HG03439 (cell line): ENCODE measurements around the gene ULK4.
"Not testable (repeated sequence)": the region's sequence is repeated elsewhere in the genome, so short reads cannot be mapped to it uniquely, and the experiment has no call there.

ENCODE experiments used
- ATAC-seq: cut with Tn5 transposase; IDR thresholded peaks from one replicate; pipeline ENCODE4 v1.9.1; 2021; ENCODE audit warnings: mild to moderate bottlenecking, moderate library complexity; ENCODE audit not compliant: unreplicated experiment

ULK4 gene

GRCh38 chr3:41370765-41371535, 591.0 kb downstream of the ULK4 start:
- not testable (repeated sequence) for ATAC-seq

DNA sequence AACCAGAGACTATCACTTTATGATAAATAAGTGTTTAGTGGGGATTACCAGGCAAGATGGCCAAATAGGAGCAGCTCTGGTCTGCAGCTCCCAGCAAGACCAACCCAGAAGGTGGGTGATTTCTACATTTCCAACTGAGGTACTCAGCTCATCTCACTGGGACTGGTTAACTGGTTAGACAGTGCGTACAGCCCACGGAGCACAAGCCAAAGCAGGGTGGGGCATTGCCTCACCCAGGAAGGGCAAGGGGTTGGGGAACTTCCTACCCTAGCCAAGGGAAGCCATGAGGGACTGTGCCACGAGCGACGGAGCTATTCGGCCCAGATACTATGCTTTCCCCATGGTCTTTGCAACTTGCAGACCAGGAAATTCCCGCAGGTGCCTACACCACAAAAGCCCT, 591.6 kb downstream of the ULK4 start:
- no peak for ATAC-seq

GRCh38 chr3:41369838-41370237, 592.1 kb downstream of the ULK4 start:
- no peak for ATAC-seq

DNA sequence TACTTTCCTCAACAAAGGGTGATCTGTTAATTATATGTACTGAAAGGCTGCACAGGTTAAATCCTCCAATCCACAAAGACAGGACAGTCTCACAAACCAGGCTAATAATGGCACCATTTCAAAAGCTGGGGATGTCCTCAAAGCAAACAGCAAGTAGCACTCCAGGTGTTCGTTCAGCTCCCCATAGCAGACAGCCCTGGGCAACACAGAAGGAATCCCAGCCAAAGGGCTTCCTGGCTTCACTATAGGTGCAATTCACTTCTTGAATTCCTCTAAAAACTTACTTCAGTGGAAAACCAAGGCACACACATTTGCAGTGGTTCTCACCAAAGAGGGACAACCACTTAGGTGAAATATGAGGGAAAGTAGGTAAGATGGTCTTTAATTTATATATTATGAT, 595.9 kb downstream of the ULK4 start:
- no peak for ATAC-seq

DNA sequence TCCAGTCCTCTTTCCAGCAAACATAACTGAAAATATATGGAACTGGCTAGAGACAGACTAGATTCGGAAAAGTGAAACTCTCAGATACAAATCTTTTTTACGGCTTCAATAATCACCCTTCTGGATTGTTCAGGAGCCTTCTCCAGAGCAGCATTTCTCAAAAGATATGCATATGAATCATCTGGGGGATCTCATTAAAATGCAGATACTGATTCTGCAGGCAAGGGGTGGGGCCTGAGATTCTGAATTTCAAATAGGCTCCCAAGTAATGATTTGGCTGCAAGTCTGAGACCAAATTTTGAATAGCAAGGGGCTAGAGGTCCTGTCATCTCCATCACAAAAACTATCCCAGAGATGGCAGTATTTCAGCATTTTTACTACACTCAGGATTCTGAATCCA, 597.2 kb downstream of the ULK4 start:
- no peak for ATAC-seq

- no peak for ATAC-seq
These were observed 597.9 kb downstream of the ULK4 start for GRCh38 chr3:41363830-41364523.

- no peak for ATAC-seq
These were observed 599.0 kb downstream of the ULK4 start for GRCh38 chr3:41362638-41363559.

DNA sequence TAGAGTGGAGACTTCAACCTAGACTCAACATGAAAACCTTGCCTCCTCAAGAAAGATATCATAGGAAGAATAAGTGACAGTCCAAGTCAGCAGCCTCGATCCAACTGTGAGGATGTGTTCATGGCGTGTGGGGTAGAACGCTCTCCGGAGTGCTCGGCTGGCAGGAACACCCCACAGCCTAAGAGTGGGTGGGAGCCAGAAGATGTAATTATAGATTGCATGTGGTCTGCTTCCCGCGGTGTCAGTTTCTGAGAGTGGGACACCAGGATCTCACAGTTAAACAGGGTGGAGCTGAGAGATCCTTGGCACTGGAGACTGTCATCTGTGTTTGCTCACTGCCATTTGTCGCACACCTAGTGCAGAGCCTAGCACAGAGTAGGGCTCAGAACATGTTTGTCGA, 604.6 kb downstream of the ULK4 start:
- ATAC-seq = no peak

- ATAC-seq = no peak
These were observed 605.1 kb downstream of the ULK4 start for GRCh38 chr3:41356775-41357174.

DNA sequence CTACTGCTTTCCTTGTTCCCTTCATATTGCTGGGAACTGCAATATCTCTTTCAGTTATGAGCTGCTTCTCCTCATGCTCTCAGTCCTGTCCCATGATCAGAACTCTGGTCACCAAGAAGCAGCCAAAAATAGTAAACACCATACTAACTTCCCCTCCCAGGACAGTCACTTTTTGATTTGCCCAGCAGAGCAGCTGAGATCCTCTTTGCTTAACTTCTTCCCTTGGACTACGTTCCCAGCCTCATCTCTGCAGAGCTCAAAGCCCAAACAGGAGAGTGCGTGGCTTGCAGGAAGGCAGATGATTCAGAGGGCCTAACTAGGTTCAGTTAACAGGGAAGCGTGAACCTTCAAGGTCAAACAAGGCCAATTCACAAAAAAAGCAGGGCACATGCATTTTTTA, 609.4 kb downstream of the ULK4 start:
- no peak for ATAC-seq

DNA sequence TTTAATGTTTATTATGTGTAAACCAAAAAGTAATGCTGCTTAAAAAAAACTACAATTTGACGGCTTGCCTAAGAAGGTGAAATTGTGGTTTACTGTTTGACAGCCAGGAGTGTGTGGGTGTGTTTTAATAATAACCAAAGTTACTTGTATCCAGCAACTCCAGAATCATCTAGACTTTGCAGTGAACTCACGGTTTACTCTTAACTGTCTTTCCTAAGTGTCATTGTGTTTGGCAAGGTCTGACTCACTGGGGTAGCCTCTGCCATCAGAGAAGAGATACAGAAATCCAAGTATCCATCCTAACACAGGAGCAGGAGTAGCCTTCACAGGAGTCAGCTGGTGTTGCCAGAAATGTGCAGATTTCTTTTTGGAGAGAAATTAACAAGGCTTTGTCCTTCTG, 611.5 kb downstream of the ULK4 start:
- ATAC-seq = no peak

- no peak for ATAC-seq
These were observed 613.5 kb downstream of the ULK4 start for GRCh38 chr3:41348401-41348800.

- no peak for ATAC-seq
These were observed 615.1 kb downstream of the ULK4 start for GRCh38 chr3:41346698-41347270.

GRCh38 chr3:41345788-41346187, 616.1 kb downstream of the ULK4 start:
- no peak for ATAC-seq

DNA sequence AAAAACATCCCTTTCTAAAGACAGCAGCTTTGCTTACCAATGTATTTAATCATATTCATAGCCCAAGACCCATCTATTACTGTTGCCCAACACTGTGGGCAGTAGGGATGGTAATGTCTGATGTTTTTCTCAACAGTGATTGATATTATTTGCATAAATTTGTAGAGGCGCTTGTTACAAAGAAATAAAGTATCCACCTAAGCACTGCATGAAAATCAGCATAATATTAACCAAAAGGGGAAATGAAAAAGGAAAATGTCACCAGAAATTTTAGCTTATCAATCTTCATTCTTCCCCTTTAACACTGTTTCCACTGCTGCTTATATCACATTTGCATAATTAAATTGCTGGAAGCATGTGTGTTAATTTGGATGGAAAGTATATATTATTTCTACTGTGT, 622.1 kb downstream of the ULK4 start:
- no peak for ATAC-seq

GRCh38 chr3:41338276-41338675, 623.6 kb downstream of the ULK4 start:
- no peak for ATAC-seq

DNA sequence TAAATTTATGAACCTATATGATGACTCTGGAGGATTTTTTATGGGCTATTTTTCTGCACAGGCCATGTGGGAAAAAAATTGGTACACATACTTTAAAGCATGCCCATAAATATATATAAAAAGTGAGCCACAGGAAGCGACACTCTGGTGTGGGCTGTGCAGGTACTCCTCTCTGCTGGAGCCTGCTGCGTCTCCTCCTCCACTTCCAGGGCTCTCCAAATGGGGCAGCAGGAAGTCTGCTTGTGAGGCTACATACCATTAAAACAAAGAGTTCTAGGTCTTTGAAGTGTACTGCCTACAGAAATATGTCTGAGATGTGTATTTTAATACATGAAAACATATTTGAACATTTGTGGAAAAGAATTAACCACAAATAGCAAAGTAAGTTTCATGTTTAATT, 627.5 kb downstream of the ULK4 start:
- no peak for ATAC-seq

DNA sequence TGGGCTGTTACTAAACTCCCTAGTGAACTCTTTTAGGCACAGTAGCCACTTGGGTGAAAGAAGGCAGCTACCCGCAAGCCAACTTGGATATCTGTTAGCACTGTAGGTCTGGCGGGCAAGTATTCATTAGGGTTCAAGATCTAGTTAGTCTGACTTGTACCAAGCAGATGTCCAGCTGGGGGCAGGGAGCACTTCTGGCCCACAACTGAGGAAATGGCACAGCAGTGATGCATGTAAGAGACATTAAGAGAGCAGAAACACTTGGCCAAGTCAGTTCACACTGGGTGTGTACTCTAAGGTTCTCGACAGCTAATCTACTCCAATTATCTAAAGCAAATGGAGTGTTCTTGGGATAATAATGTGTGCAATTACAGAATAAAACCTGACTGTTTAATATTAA, 630.9 kb downstream of the ULK4 start:
- ATAC-seq = no peak

- no peak for ATAC-seq
These were observed 631.4 kb downstream of the ULK4 start for GRCh38 chr3:41330465-41330864.

- ATAC-seq = no peak
These were observed 632.0 kb downstream of the ULK4 start for GRCh38 chr3:41329881-41330280.

GRCh38 chr3:41328926-41329325, 633.0 kb downstream of the ULK4 start:
- no peak for ATAC-seq
